GM19452 (cell line): ENCODE results near the gene EID1.

Experiments
- ATAC-seq: cut with Tn5 transposase; IDR thresholded peaks from one replicate; pipeline ENCODE4 v1.9.1; 2021; ENCODE audit not compliant: unreplicated experiment

The EID1 gene

GRCh38 chr15:48868536-48868935, 9.4 kb upstream of the EID1 start:
- ATAC-seq: no peak

GRCh38 chr15:48869966-48870365, 8.0 kb upstream of the EID1 start:
- no peak for ATAC-seq

- ATAC-seq: no peak
These were observed 6.4 kb upstream of the EID1 start for GRCh38 chr15:48871542-48871941.

- no peak for ATAC-seq
These were observed 5.3 kb upstream of the EID1 start for GRCh38 chr15:48872632-48873031.

- ATAC-seq: no peak
These were observed 2.5 kb upstream of the EID1 start for GRCh38 chr15:48875241-48875960.

GRCh38 chr15:48876057-48876456, 1.9 kb upstream of the EID1 start:
- ATAC-seq: no peak

- no peak for ATAC-seq
These were observed 2.2 kb downstream of the EID1 start for GRCh38 chr15:48880070-48880634.

GRCh38 chr15:48883699-48884098, 5.8 kb downstream of the EID1 start:
- no peak for ATAC-seq

GRCh38 chr15:48887144-48887543, 9.2 kb downstream of the EID1 start:
- no peak for ATAC-seq

GRCh38 chr15:48888191-48888590, 10.3 kb downstream of the EID1 start:
- no peak for ATAC-seq

- no peak for ATAC-seq
These were observed 10.9 kb downstream of the EID1 start for GRCh38 chr15:48888836-48889235.

- no peak for ATAC-seq
These were observed 12.0 kb downstream of the EID1 start for GRCh38 chr15:48889925-48890324.

GRCh38 chr15:48890375-48890972, 12.5 kb downstream of the EID1 start:
- no peak for ATAC-seq

GRCh38 chr15:48891232-48891765, 13.4 kb downstream of the EID1 start:
- no peak for ATAC-seq

GRCh38 chr15:48893311-48893710, 15.4 kb downstream of the EID1 start:
- ATAC-seq: no peak

GRCh38 chr15:48896869-48897814, 19.2 kb downstream of the EID1 start:
- no peak for ATAC-seq

- no peak for ATAC-seq
These were observed 20.1 kb downstream of the EID1 start for GRCh38 chr15:48898032-48898431.

GRCh38 chr15:48898446-48898845, 20.5 kb downstream of the EID1 start:
- no peak for ATAC-seq

GRCh38 chr15:48899793-48900192, 21.9 kb downstream of the EID1 start:
- no peak for ATAC-seq

GRCh38 chr15:48904758-48905157, 26.8 kb downstream of the EID1 start:
- ATAC-seq: no peak

- no peak for ATAC-seq
These were observed 27.3 kb downstream of the EID1 start for GRCh38 chr15:48905216-48905615.
